WERI-Rb-1 (cell line): ENCODE data around the gene P2RY4.
"Not testable (repeated sequence)": the region's sequence is repeated elsewhere in the genome, so short reads cannot be mapped to it uniquely, and the experiment has no call there.

Source experiments
- DNase-seq: peaks from one replicate; pipeline ENCODE4 v3.0.0-alpha.2; 2020
- H3K27ac ChIP-seq: fragments of 250-450 bp; sonication (Bioruptor Pico); 2 replicates; pipeline ENCODE4 v1.5.1; 2020; ENCODE audit warnings: mild to moderate bottlenecking, moderate library complexity
- H3K27me3 ChIP-seq: fragments of 250-450 bp; sonication (Bioruptor Pico); 2 replicates; pipeline ENCODE4 v1.5.1; 2021; ENCODE audit warnings: mild to moderate bottlenecking, low read depth, moderate library complexity; ENCODE audit not compliant: insufficient read depth, severe bottlenecking
- H3K36me3 ChIP-seq: fragments of 250-450 bp; sonication (Bioruptor Pico); 2 replicates; pipeline ENCODE4 v1.5.1; 2020; ENCODE audit warnings: mild to moderate bottlenecking, moderate library complexity
- H3K4me3 ChIP-seq: 2 replicates; pipeline ENCODE4 v1.5.1; 2011; ENCODE audit warnings: low read depth, mild to moderate bottlenecking, control low read depth, low read length
- H3K9me3 ChIP-seq: fragments of 250-450 bp; sonication (Bioruptor Pico); 2 replicates; pipeline ENCODE4 v1.5.1; 2021; ENCODE audit warnings: mild to moderate bottlenecking, moderate library complexity; ENCODE audit not compliant: severe bottlenecking
- TF ChIP-seq, protein P1 (sequence below): IDR thresholded peaks from 2 replicates; pipeline ENCODE4 v1.5.1; 2011; ENCODE audit warnings: low read depth, mild to moderate bottlenecking, control low read depth, inconsistent platforms, low read length

P2RY4 gene

DNA sequence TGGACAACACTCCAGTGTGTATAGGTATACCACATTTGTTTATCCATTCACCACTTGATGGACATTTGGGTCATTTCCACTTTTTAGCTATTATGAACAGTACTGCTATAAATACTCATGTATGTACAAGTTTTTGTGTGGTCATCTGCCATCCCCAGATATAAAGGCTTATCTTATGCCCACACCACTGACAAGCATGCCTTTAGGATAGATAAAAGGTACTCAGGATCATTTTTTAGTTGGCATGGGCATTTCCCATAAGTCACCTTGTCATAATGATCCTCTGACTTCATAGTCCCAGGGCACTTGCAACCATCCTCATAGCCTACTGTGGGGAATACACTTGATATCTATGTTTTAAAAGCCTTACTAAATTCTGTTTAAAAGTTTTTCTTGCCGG, 19.3 kb downstream of the P2RY4 start:
- Histone ChIP-seq H3K36me3 (no peaks in the 10 kb centered on the region), H3K4me3 (no peak overlapping the region), H3K9me3 (no peaks in the 10 kb centered on the region), H3K27ac (no peak overlapping the region), H3K27me3 (peaks cover 9% of the 10 kb centered on the region)
- no peak for DNase-seq
- TF ChIP-seq, protein P1, sequence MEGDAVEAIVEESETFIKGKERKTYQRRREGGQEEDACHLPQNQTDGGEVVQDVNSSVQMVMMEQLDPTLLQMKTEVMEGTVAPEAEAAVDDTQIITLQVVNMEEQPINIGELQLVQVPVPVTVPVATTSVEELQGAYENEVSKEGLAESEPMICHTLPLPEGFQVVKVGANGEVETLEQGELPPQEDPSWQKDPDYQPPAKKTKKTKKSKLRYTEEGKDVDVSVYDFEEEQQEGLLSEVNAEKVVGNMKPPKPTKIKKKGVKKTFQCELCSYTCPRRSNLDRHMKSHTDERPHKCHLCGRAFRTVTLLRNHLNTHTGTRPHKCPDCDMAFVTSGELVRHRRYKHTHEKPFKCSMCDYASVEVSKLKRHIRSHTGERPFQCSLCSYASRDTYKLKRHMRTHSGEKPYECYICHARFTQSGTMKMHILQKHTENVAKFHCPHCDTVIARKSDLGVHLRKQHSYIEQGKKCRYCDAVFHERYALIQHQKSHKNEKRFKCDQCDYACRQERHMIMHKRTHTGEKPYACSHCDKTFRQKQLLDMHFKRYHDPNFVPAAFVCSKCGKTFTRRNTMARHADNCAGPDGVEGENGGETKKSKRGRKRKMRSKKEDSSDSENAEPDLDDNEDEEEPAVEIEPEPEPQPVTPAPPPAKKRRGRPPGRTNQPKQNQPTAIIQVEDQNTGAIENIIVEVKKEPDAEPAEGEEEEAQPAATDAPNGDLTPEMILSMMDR: no peak

DNA sequence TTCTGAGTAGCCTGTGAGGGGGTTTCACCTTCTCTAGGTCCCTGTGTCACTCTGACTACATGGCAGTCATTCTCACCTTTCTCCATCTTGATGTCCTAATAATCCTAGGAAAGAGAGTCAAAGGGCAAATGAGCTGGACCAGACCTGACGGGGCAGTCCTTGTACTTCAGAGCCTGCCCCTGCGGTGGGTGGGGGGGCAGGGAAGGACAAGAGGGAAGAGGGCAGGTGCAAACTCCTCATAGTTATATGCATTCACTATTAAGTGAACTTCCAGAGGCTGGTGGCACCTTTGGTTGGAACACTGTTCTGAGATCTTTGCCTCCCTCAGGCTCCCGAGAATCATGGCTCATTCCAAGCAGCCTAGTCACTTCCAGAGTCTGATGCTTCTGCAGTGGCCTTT, 25.6 kb downstream of the P2RY4 start, which contains the start of gene AWAT1:
TSS of gene AWAT1 (plus strand) at position 301 of the 400 bp plus-strand sequence. CDS start at position 342, 41 bp downstream.
- Histone ChIP-seq H3K27me3 (no peaks in the 10 kb centered on the region), H3K36me3 (no peaks in the 10 kb centered on the region), H3K4me3 (no peak within 1 kb of the TSS), H3K27ac (no peak within 1 kb of the TSS), H3K9me3 (no peaks in the 10 kb centered on the region)
- TF ChIP-seq, protein P1: no peak
- no peak for DNase-seq

DNA sequence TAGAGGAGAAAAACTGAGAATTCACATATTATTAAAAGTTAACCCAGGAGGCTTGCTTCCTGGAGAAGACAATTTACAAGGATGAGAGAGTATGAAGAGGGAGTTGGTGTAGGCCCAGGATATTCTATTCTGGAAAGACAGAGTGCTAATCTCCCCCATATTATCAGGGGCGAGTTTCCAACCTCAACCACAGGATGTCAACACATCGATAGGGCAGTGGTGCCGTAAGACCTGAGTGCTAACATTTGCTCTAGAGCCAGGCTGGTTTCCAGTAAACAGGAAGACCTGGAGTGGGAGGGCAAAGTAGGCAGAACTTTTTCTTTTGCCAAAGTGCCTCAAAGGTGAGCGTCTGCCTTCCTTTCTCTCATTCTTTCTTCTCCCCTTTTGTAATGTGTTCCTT, 28.3 kb downstream of the P2RY4 start:
- Histone ChIP-seq H3K27me3 (no peaks in the 10 kb centered on the region), H3K27ac (no peak overlapping the region)
- no peak for DNase-seq

DNA sequence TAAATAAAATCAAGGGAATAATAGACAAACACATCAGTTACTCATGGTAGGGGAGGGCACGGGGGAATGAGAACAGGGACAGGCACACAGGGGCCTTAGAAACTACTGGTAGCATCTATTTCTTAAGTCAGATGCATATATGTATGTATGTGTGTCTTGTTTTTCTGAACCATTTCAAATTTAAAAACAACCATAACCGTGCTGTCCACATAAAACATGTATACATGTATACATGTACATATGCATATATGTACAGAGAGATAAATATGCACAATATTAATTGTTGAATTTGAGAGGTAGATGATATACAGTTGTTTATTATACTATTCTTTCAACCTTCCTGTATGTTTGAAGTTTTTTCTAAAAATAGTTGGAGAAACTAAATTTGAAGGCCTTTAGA, 33.3 kb downstream of the P2RY4 start:
- TF ChIP-seq, protein P1: no peak
- Histone ChIP-seq H3K4me3 (no peak overlapping the region), H3K27ac (no peak overlapping the region), H3K27me3 (no peaks in the 10 kb centered on the region), H3K9me3 (no peaks in the 10 kb centered on the region), H3K36me3 (no peaks in the 10 kb centered on the region)
- DNase-seq: no peak

More for the DNA sequence above, 28.3 kb downstream of the P2RY4 start:
- Histone ChIP-seq H3K4me3 (no peak overlapping the region), H3K36me3 (no peaks in the 10 kb centered on the region), H3K9me3 (no peaks in the 10 kb centered on the region)
- TF ChIP-seq, protein P1: no peak

DNA sequence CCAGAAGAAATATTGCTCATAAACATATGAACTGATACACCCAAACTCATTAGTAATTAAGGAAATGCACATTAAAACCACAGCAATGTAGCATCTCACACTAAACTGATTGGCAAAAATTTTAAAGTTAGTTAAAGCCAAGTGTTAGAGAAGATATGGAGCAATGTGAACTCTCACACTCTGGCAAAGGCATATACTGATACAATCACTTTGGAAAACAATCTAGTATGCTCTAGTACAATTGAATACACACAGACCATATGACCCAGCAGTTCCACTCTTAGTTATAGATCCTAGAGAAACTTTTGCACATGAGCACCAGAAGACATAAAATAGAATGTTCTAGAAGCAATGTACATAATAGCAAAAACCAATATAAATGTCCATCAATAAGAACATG, 34.0 kb downstream of the P2RY4 start:
- H3K9me3 ChIP-seq: no peaks in the 10 kb centered on the region
- TF ChIP-seq, protein P1: no peak
- no peaks in the 10 kb centered on the region for H3K36me3 ChIP-seq
- H3K27me3 ChIP-seq: no peaks in the 10 kb centered on the region
- DNase-seq: no peak
- H3K27ac ChIP-seq: no peak overlapping the region
- no peak overlapping the region for H3K4me3 ChIP-seq

DNA sequence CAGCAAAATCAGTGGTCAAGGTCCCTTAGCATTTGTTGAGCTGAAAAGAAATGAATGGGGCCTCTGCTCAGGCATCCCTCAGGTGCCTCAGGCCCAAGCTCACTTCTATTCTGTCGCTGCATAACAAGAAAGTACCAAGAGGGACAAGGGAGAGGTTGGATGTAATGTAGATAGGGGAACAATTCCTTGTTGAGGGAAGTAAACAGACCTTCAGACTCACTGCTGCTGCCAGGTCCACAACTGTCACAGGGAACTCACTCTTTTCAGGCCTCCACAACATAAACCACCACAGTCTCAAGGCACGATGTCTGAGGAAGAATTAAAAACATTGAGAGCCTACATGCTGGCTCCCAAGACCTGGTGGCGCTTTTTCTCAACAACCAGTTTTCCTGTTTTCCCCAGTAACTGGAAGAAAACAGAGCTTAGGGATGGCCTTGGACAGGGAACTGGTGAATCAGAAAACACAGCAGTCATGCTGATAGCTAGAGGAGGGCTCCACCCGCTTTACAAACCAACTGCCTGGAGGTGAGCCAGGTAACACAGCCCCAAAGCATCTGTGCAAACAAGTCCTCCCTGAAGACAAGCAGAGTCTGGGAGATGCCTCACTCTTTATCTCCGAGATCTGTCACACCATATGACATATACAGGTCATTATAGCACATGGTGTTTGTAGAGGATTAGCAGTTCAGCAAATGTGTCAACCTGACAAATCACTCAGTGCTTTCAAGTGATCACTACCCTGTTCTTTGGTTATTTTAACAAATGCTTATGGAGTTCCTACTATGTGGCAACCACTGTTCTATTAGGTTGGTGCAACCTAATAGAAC, 39.9 kb downstream of the P2RY4 start:
- H3K36me3 ChIP-seq: no peaks in the 10 kb centered on the region
- H3K27ac ChIP-seq: no peak overlapping the region
- TF ChIP-seq, protein P1: no peak
- H3K4me3 ChIP-seq: no peak overlapping the region
- DNase-seq: no peak
- H3K9me3 ChIP-seq: peaks cover 16% of the 10 kb centered on the region
- H3K27me3 ChIP-seq: no peaks in the 10 kb centered on the region

DNA sequence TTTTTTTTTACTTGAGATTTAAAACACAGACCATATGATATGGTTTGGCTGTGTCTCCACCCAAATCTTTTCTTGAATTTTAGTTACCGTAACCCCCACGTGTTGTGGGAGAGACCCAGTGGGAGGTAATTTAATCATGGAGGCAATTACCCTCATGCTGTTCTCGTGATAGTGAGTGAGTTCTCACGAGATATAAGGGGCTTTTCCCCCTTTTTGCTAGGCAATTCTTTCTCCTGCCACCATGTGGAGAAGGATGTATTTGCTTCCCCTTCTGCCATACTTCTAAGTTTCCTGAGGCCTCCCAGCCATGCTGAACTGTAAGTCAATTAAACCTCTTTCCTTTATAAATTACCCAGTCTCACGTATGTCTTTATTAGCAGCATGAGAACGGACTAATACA, 50.4 kb downstream of the P2RY4 start:
- DNase-seq, H3K4me3 ChIP-seq, H3K9me3 ChIP-seq, H3K27me3 ChIP-seq, H3K36me3 ChIP-seq, H3K27ac ChIP-seq: not testable (repeated sequence)
